Activated CD4-positive, alpha-beta T cell treated with anti-CD3 and anti-CD28 coated beads for 36 hours (primary cell): ENCODE measurements around the gene FAM184B. TPM values are rescaled to one million over a fixed set of nuclear protein-coding genes. Genes with fewer than 3 reads are reported as not detected.
"Not testable (repeated sequence)": the region's sequence is repeated elsewhere in the genome, so short reads cannot be mapped to it uniquely, and the experiment has no call there.

ENCODE experiments used
- ATAC-seq: fragments of 200-7000 bp; cut with Tn5 transposase; one replicate; pipeline ENCODE4 v1.10.0; 2021; ENCODE audit warnings: mild to moderate bottlenecking, moderate library complexity
- CTCF ChIA-PET: fragments of 350-600 bp; sonication (Branson Sonifier 250); formaldehyde crosslinking; loops from one replicate; lab custom pipeline; 2021; ENCODE audit warnings: antibody characterized with exemption; lab: Charles Lee
- POLR2A ChIA-PET: fragments of 350-600 bp; sonication (Branson Sonifier 250); formaldehyde crosslinking; loops from one replicate; lab custom pipeline; 2021; ENCODE audit warnings: antibody characterized with exemption, inconsistent platforms; lab: Charles Lee
- DNase-seq: peaks from one replicate; pipeline ENCODE4 v3.0.0-alpha.2; 2020
- H3K27ac Mint-ChIP-seq: one replicate; pipeline ENCODE4 v1.8.0; 2021; ENCODE audit warnings: mixed read lengths
- H3K27me3 Mint-ChIP-seq: one replicate; pipeline ENCODE4 v1.8.0; 2021; ENCODE audit warnings: mixed read lengths
- H3K36me3 Mint-ChIP-seq: one replicate; pipeline ENCODE4 v1.8.0; 2021; ENCODE audit warnings: low read depth, mixed read lengths
- H3K4me1 Mint-ChIP-seq: one replicate; pipeline ENCODE4 v1.8.0; 2021; ENCODE audit warnings: mixed read lengths
- H3K4me3 Mint-ChIP-seq: one replicate; pipeline ENCODE4 v1.8.0; 2021; ENCODE audit warnings: mild to moderate bottlenecking, moderate library complexity, mixed read lengths
- H3K9me3 Mint-ChIP-seq: one replicate; pipeline ENCODE4 v1.8.0; 2021; ENCODE audit warnings: low read depth, mixed read lengths
- intact Hi-C, 2 experiments: fragments of 100-400 bp; cut with DNase I in 1 of 2; cut with micrococcal nuclease in 1 of 2; formaldehyde crosslinking; loops; one replicate each; pipeline versions ENCODE4 v1.14.2 to v1.15.1; 2022 to 2024; cut with DNase I, micrococcal nuclease
- total RNA-seq, 2 experiments: library from RNA; stranded (reverse); gene quantifications; one replicate each; pipeline ENCODE4 v1.2.3, GENCODE V29; 2021

Gene FAM184B
- total RNA-seq, 2 experiments from 2014 or later = 0.04 TPM; not detected in 1

GRCh38 chr4:17717301-17717700 lies 64.1 kb downstream of the FAM184B start:
- H3K36me3 Mint-ChIP-seq = no peaks in the 10 kb centered on the region
- H3K27me3 Mint-ChIP-seq = peaks cover 2% of the 10 kb centered on the region
- no peaks in the 10 kb centered on the region for H3K9me3 Mint-ChIP-seq
- no peaks in the 10 kb centered on the region for H3K4me1 Mint-ChIP-seq
- no peak for DNase-seq
- ChIA-PET CTCF (no interaction called here), POLR2A (no interaction called here)
- no peak overlapping the region for H3K4me3 Mint-ChIP-seq
- H3K27ac Mint-ChIP-seq = no peak overlapping the region
- intact Hi-C loops = no loop called here
- no peak for ATAC-seq

- no peak for DNase-seq
- H3K27ac Mint-ChIP-seq = no peak overlapping the region
- no peaks in the 10 kb centered on the region for H3K36me3 Mint-ChIP-seq
- POLR2A ChIA-PET = interaction anchor here (0.6 kb wide), 1 partner anchor 559 kb away, joined by 3 read pairs; no protein-coding TSS in a partner anchor
- H3K9me3 Mint-ChIP-seq = no peaks in the 10 kb centered on the region
- ATAC-seq = no peak
- CTCF ChIA-PET = interaction anchor here (0.6 kb wide), 1 partner anchor 50 kb away, joined by 3 read pairs; no protein-coding TSS in a partner anchor
- no peak overlapping the region for H3K4me3 Mint-ChIP-seq
- intact Hi-C loops = no loop called here
- H3K4me1 Mint-ChIP-seq = no peaks in the 10 kb centered on the region
- H3K27me3 Mint-ChIP-seq = peaks cover 5% of the 10 kb centered on the region
Measured at GRCh38 chr4:17715511-17715910, 65.9 kb downstream of the FAM184B start.

GRCh38 chr4:17713779-17714178 lies 67.6 kb downstream of the FAM184B start:
- Mint-ChIP-seq H3K27me3 (peaks cover 3% of the 10 kb centered on the region), H3K4me3 (no peak overlapping the region), H3K4me1 (no peaks in the 10 kb centered on the region), H3K9me3 (no peaks in the 10 kb centered on the region), H3K36me3 (no peaks in the 10 kb centered on the region), H3K27ac (no peak overlapping the region)
- ATAC-seq = no peak
- ChIA-PET CTCF (no interaction called here), POLR2A (no interaction called here)
- no peak for DNase-seq
- intact Hi-C loops = no loop called here

GRCh38 chr4:17712166-17712565 lies 69.3 kb downstream of the FAM184B start:
- POLR2A ChIA-PET = no interaction called here
- ATAC-seq = no peak

GRCh38 chr4:17711206-17711605 lies 70.2 kb downstream of the FAM184B start:
- not testable (repeated sequence) for H3K4me1 Mint-ChIP-seq, DNase-seq, H3K36me3 Mint-ChIP-seq

More at GRCh38 chr4:17712166-17712565, 69.3 kb downstream of the FAM184B start:
- Mint-ChIP-seq H3K27ac (no peak overlapping the region), H3K4me1 (no peaks in the 10 kb centered on the region), H3K9me3 (no peaks in the 10 kb centered on the region), H3K4me3 (no peak overlapping the region), H3K36me3 (no peaks in the 10 kb centered on the region), H3K27me3 (peaks cover 3% of the 10 kb centered on the region)
- intact Hi-C loops = no loop called here
- DNase-seq = no peak
- CTCF ChIA-PET = no interaction called here

GRCh38 chr4:17709763-17710068 lies 71.7 kb downstream of the FAM184B start:
- Mint-ChIP-seq H3K4me1 (no peaks in the 10 kb centered on the region), H3K9me3 (no peaks in the 10 kb centered on the region), H3K27ac (no peak overlapping the region), H3K36me3 (no peaks in the 10 kb centered on the region), H3K4me3 (no peak overlapping the region), H3K27me3 (peaks cover 3% of the 10 kb centered on the region)
- ChIA-PET CTCF (no interaction called here), POLR2A (no interaction called here)
- DNase-seq (no peak), ATAC-seq (no peak)
- intact Hi-C loops = no loop called here

More at GRCh38 chr4:17711206-17711605, 70.2 kb downstream of the FAM184B start:
- ATAC-seq, H3K27ac Mint-ChIP-seq, intact Hi-C loops, H3K4me3 Mint-ChIP-seq, POLR2A ChIA-PET, H3K9me3 Mint-ChIP-seq, H3K27me3 Mint-ChIP-seq: not testable (repeated sequence)
- CTCF ChIA-PET = interaction anchor here (0.6 kb wide), 1 partner anchor 1965 kb away, joined by 3 read pairs; no protein-coding TSS in a partner anchor

- intact Hi-C loops = no loop called here
- ChIA-PET CTCF (interaction anchor here (0.9 kb wide), 1 partner anchor 175 kb away, joined by 3 read pairs; no protein-coding TSS in a partner anchor), POLR2A (no interaction called here)
Measured at GRCh38 chr4:17708992-17709762, 72.2 kb downstream of the FAM184B start.

GRCh38 chr4:17707671-17708070 lies 73.8 kb downstream of the FAM184B start:
- DNase-seq (no peak), ATAC-seq (no peak)
- Mint-ChIP-seq H3K4me3 (no peak overlapping the region), H3K4me1 (no peaks in the 10 kb centered on the region), H3K27me3 (peaks cover 3% of the 10 kb centered on the region), H3K36me3 (no peaks in the 10 kb centered on the region), H3K27ac (no peak overlapping the region), H3K9me3 (no peaks in the 10 kb centered on the region)
- ChIA-PET POLR2A (no interaction called here), CTCF (interaction anchor here (0.5 kb wide), 1 partner anchor 72 kb away, joined by 3 read pairs; no protein-coding TSS in a partner anchor)
- intact Hi-C loops = no loop called here

More at GRCh38 chr4:17708992-17709762, 72.2 kb downstream of the FAM184B start:
- Mint-ChIP-seq H3K27ac (no peak overlapping the region), H3K36me3 (no peaks in the 10 kb centered on the region), H3K4me1 (no peaks in the 10 kb centered on the region), H3K4me3 (no peak overlapping the region), H3K9me3 (no peaks in the 10 kb centered on the region), H3K27me3 (peaks cover 3% of the 10 kb centered on the region)
- no peak for ATAC-seq
- no peak for DNase-seq

- DNase-seq (no peak), ATAC-seq (no peak)
- Mint-ChIP-seq H3K36me3 (no peaks in the 10 kb centered on the region), H3K4me3 (no peak overlapping the region), H3K9me3 (no peaks in the 10 kb centered on the region), H3K4me1 (no peaks in the 10 kb centered on the region), H3K27ac (no peak overlapping the region), H3K27me3 (no peaks in the 10 kb centered on the region)
- ChIA-PET CTCF (interaction anchor here (1.2 kb wide), 1 partner anchor 10 kb away, joined by 4 read pairs; no protein-coding TSS in a partner anchor), POLR2A (no interaction called here)
- intact Hi-C loops = no loop called here
Measured at GRCh38 chr4:17705107-17705506, 76.3 kb downstream of the FAM184B start.

GRCh38 chr4:17704020-17704650 lies 77.3 kb downstream of the FAM184B start:
- Mint-ChIP-seq H3K27ac (no peak overlapping the region), H3K9me3 (peaks cover 3% of the 10 kb centered on the region), H3K4me1 (no peaks in the 10 kb centered on the region), H3K36me3 (no peaks in the 10 kb centered on the region), H3K4me3 (no peak overlapping the region), H3K27me3 (no peaks in the 10 kb centered on the region)
- intact Hi-C loops = no loop called here
- no peak for DNase-seq
- ChIA-PET CTCF (interaction anchor here (1.2 kb wide), 1 partner anchor 9 kb away, joined by 4 read pairs; no protein-coding TSS in a partner anchor), POLR2A (no interaction called here)
- ATAC-seq = no peak

- no peaks in the 10 kb centered on the region for H3K27me3 Mint-ChIP-seq
- DNase-seq = no peak
- H3K9me3 Mint-ChIP-seq = peaks cover 6% of the 10 kb centered on the region
- ChIA-PET POLR2A (no interaction called here), CTCF (no interaction called here)
- intact Hi-C loops = no loop called here
- H3K27ac Mint-ChIP-seq = no peak overlapping the region
- H3K4me1 Mint-ChIP-seq = no peaks in the 10 kb centered on the region
- no peak for ATAC-seq
- H3K4me3 Mint-ChIP-seq = no peak overlapping the region
- no peaks in the 10 kb centered on the region for H3K36me3 Mint-ChIP-seq
Measured at GRCh38 chr4:17702641-17703040, 78.8 kb downstream of the FAM184B start.
